HuH-7.5 (cell line): ENCODE measurements around the gene KCTD8.
"Not testable (repeated sequence)": the region's sequence is repeated elsewhere in the genome, so short reads cannot be mapped to it uniquely, and the experiment has no call there.

Experiments
- DNase-seq: peaks from one replicate; pipeline ENCODE4 v3.0.0; 2011; ENCODE audit warnings: low spot score

Gene KCTD8

DNA sequence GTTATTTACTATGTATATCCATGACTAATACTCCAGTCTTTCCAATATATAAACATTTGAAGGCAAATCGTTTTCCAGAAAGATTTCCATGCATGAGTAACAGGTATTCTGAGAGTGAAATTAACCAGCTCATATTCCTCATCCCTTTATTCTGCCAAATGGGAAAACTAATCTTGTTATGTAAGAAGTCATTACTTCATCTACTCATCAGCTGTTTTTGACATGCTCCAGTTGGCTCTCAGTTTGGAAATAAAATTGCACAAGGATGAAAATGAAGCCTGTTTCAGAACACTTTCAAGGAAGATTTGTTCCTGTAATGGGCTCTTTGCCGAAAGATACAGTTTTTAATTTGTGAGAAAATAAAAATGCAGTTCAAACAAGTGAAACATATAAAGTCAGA lies 121.9 kb downstream of the KCTD8 start:
- no peak for DNase-seq

DNA sequence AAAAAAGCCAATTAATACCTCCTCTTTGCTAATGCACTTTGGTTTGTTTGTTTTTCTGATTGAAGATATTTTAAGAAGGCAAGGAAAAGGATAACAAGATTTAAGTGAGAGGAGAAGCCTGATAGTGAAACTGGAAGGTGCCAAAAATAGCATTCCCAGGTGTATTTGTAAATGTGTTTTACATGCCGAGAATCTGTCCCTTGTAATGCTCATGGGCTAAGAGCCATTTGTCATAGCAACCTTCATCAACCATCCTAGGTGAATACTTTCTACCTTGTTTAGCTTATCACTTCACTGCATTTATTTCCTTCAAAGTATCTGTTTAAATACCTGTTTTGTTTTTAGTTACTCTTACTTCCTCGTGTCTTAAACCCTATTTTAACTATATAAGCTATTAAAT lies 127.8 kb downstream of the KCTD8 start:
- no peak for DNase-seq

DNA sequence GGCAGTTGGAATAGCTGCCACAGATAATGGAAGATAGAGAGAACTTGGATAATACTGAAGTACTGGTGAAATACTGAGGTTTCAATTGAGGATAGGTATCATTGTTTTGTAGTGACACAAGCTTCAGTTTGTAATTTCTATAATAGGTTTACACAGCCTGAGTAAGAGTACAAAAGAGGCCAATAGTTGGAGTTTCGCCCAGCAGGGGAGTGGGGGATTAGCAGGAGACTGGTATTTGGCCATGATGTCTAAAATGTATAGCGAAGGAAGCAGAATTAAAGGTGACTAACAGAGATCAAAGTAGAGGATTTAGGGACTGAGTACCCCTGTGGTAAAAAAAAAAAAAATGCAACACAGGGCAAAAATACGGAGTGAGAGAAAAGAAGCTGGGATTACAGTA lies 129.5 kb downstream of the KCTD8 start:
- no peak for DNase-seq

DNA sequence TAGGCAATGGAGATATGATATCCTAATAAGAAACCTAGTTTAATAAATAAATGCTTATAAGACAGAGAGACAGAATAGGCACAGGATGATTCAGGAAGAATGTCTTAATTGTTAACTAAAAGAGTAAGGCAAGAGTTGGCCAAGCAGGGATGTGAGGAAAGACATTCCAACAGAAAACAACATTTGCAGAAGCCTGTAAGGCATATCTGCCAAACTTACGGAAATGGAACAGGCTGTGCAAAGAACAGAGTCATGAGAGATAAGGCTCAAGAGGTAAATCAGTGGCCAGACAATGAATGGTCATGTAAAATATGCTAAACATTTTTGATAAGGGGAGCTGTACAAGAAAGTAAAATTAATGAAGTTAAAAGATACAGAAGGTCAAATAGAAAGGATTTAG lies 134.9 kb downstream of the KCTD8 start:
- DNase-seq, result no peak

GRCh38 chr4:44287505-44287904 lies 161.1 kb downstream of the KCTD8 start:
- DNase-seq, result no peak

- no peak for DNase-seq
Measured at GRCh38 chr4:44279469-44279868, 169.1 kb downstream of the KCTD8 start.

- DNase-seq, result no peak
Measured at GRCh38 chr4:44279066-44279465, 169.5 kb downstream of the KCTD8 start.

DNA sequence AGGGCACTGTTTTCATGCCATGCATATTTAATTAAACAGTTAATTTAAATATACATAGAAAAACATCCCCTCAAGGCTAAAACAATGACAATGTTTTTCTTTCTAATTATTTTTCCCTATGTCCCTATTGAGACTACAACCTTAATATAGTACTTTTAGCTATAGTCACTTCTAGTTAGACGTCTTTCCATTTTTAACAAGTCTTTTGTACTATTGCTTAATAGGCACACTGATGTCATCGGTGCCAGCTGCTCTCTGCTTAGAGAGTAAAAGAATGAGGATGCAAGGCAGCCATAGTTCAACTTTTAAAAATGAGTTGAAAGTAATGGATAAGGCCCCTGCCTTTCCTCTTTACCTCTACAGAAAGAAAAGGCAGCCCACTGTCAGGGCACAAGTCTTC lies 191.1 kb downstream of the KCTD8 start:
- no peak for DNase-seq

GRCh38 chr4:44256414-44256813 lies 192.2 kb downstream of the KCTD8 start:
- no peak for DNase-seq

GRCh38 chr4:44237643-44238042 lies 211.0 kb downstream of the KCTD8 start:
- no peak for DNase-seq

DNA sequence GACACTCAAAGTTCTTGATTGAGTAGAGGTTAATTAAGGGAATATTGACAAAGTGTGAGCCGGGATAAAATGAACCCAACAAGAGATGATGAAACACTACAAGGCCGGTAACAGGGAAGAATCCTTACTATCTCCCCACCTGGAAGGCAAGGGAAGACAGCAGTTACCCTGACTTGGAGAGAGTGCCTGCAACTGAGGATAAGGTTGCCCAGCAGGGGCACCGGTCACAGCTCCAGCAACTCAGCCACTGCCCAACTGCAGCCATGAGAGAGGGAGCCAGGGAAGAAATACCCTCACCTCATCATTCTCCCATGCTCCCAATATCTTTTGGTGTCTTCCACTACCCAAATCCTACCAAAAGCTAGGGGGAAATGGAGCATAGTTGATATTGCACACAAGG lies 212.7 kb downstream of the KCTD8 start:
- no peak for DNase-seq

DNA sequence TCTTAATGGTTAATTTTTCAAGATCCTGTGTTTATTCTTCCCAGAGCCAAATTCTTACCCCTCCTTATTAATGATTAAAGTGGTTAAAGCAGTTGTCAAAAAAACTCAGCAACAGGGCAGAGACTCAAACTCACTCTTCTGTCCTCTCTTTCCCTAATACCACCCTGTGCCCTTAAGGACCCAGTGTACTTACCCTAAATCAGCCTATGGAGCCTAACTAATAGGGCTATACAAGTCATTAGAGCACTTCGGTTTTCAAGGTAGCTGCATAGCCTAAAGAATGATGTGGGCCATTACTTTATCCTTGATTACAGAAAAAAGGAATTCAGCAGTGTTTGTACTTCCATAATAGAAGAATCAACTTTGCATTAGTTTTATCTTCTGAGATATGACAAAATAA lies 216.3 kb downstream of the KCTD8 start:
- no peak for DNase-seq

- no peak for DNase-seq
Measured at GRCh38 chr4:44231006-44231405, 217.6 kb downstream of the KCTD8 start.

- DNase-seq, result no peak
Measured at GRCh38 chr4:44228326-44228725, 220.3 kb downstream of the KCTD8 start.

GRCh38 chr4:44221407-44221806 lies 227.2 kb downstream of the KCTD8 start:
- DNase-seq, result no peak

- no peak for DNase-seq
Measured at GRCh38 chr4:44210750-44211149, 237.9 kb downstream of the KCTD8 start.

DNA sequence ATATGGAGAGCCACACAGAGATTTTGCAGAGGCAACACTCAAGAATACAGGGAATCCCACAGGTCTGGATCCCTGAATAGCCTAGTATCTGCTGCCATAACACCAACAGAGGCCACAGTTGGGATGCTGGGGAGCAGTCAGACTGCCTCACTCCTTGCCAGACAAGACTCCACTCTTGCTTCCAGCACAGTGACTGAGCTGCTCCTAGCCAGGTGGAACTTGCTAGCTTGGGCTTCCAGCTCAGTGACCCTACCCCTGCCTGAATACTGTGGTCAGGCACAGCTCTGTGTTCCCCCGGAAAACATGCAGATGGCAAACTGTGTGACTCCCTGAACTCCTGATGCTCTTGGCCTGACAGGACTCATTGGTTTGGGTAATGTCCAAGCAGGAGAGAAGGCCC lies 251.8 kb downstream of the KCTD8 start:
- DNase-seq, result no peak

DNA sequence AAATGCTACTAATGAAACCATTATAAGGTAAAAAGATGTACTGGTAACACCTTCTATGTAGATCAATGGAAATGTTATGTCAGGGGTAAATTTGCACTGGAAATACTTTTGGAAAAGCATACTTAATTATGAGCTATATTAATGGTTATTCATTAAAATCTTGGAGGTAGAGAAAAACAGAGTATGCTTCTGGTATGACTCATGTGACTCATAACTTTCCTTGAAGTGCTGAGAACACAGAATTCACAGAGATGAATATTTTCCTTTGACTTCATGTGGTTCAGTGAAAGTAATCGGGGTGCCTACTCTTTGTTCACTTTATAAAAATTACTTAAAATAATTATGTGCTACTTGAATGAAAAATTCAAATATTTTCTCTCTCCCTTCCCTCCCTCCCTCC lies 254.2 kb downstream of the KCTD8 start:
- DNase-seq, result no peak

DNA sequence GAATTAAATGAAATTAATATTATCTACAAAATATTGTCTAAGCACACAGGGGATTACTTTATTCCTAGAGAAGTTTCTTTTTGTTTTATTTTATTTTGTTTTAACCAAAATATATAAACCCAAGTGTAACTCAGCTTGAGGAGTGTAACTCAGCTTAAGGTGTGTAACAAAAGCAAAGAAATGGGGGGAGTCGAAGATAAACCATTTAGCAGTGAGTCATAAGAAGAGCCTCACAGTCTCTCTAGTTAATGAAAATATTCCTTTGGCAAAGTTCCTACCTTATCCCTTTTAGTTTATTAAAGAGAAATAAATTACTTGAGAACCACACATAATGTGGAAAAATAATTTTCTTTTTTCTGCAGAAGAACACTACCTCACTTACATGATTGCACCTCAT lies 261.8 kb downstream of the KCTD8 start:
- no peak for DNase-seq

GRCh38 chr4:44186096-44186849 lies 262.3 kb downstream of the KCTD8 start:
- DNase-seq, result no peak

GRCh38 chr4:44181491-44182349 lies 266.9 kb downstream of the KCTD8 start:
- not testable (repeated sequence) for DNase-seq

DNA sequence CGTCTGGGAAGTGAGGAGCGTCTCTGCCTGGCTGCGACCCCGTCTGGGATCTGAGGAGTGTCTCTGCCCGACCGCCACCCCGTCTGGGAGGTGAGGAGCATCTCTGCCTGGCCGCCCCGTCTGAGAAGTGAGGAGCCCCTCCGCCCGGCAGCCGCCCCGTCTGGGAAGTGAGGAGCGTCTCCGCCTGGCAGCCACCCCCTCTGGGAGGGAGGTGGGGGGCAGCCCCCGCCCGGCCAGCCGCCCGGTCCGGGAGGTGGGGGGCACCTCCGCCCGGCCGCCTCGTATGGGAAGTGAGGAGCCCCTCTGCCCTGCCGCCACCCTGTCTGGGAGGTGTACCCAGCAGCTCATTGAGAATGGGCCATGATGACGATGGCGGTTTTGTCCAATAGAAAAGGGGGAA lies 280.8 kb downstream of the KCTD8 start:
- DNase-seq, result not testable (repeated sequence)

- DNase-seq, result no peak
Measured at GRCh38 chr4:44165938-44166337, 282.7 kb downstream of the KCTD8 start.
